HepG2 (cell line): ENCODE measurements around the gene STX4. TPM values are rescaled to one million over a fixed set of nuclear protein-coding genes. Genes with fewer than 3 reads are reported as not detected.

Source experiments
- BORCS8-MEF2B ChIP-seq: sonication (generic); formaldehyde crosslinking; IDR thresholded peaks from 2 replicates; pipeline ENCODE4 v1.8.0; 2022; ENCODE audit warnings: mild to moderate bottlenecking, missing genetic modification reagents
- FLYWCH1 ChIP-seq: sonication (generic); formaldehyde crosslinking; IDR thresholded peaks from 2 replicates; pipeline ENCODE4 v1.8.1; 2023; ENCODE audit warnings: mild to moderate bottlenecking, missing genetic modification reagents
- FOXC1 ChIP-seq: sonication (generic); formaldehyde crosslinking; IDR thresholded peaks from 2 replicates; pipeline ENCODE4 v1.8.0; 2022; ENCODE audit warnings: mild to moderate bottlenecking, missing genetic modification reagents, borderline replicate concordance
- HNF4A ChIP-seq: sonication (generic); formaldehyde crosslinking; IDR thresholded peaks from 2 replicates; pipeline ENCODE4 v1.4.0; 2020; ENCODE audit warnings: missing genetic modification reagents
- MTF1 ChIP-seq: sonication (generic); formaldehyde crosslinking; IDR thresholded peaks from 2 replicates; pipeline ENCODE4 v1.5.0; 2020; ENCODE audit warnings: missing genetic modification reagents
- NONO ChIP-seq, 2 experiments: fragments of 450-650 bp in 1 of 2; sonication (generic) in 1 of 2; formaldehyde crosslinking in 1 of 2; IDR thresholded peaks in 1 of 2; conservative IDR thresholded peaks in 1 of 2; 2 replicates each; pipeline versions ENCODE4 v1.6.1 to v1.8.0; 2017 to 2022; ENCODE audit warnings: mild to moderate bottlenecking in 1 of 2, missing genetic modification reagents in 1 of 2, moderate library complexity in 1 of 2
- NR0B2 ChIP-seq: sonication (generic); formaldehyde crosslinking; IDR thresholded peaks from 2 replicates; pipeline ENCODE4 v1.4.0; 2020; ENCODE audit warnings: mild to moderate bottlenecking, missing genetic modification reagents
- NR2F6 ChIP-seq, 2 experiments: IDR thresholded peaks; 2 replicates each; pipeline ENCODE4 v1.6.1; 2016; ENCODE audit warnings: antibody characterized with exemption in 1 of 2, mild to moderate bottlenecking in 1 of 2
- PAWR ChIP-seq: sonication (generic); formaldehyde crosslinking; IDR thresholded peaks from 2 replicates; pipeline ENCODE4 v1.4.0; 2020; ENCODE audit warnings: missing genetic modification reagents, mild to moderate bottlenecking, borderline replicate concordance
- RARG ChIP-seq: sonication (generic); formaldehyde crosslinking; IDR thresholded peaks from 2 replicates; pipeline ENCODE4 v1.4.0; 2020; ENCODE audit warnings: low read depth, mild to moderate bottlenecking, missing genetic modification reagents
- RBAK ChIP-seq: sonication (generic); formaldehyde crosslinking; IDR thresholded peaks from 2 replicates; pipeline ENCODE4 v1.5.1; 2020; ENCODE audit warnings: mild to moderate bottlenecking, missing genetic modification reagents
- SIX4 ChIP-seq: sonication (generic); formaldehyde crosslinking; IDR thresholded peaks from 2 replicates; pipeline ENCODE4 v1.4.0; 2020; ENCODE audit warnings: missing genetic modification reagents
- SOX5 ChIP-seq: IDR thresholded peaks from 2 replicates; pipeline ENCODE4 v1.6.1; 2016; ENCODE audit warnings: borderline replicate concordance
- SRY ChIP-seq: sonication (generic); formaldehyde crosslinking; IDR thresholded peaks from 2 replicates; pipeline ENCODE4 v1.8.0; 2022; ENCODE audit warnings: mild to moderate bottlenecking, missing genetic modification reagents
- ZFP41 ChIP-seq: sonication (generic); formaldehyde crosslinking; IDR thresholded peaks from 2 replicates; pipeline ENCODE4 v1.4.0; 2020; ENCODE audit warnings: mild to moderate bottlenecking, missing genetic modification reagents, borderline replicate concordance
- ZFP90 ChIP-seq: sonication (generic); formaldehyde crosslinking; IDR thresholded peaks from 2 replicates; pipeline ENCODE4 v1.8.0; 2022; ENCODE audit warnings: missing genetic modification reagents, mild to moderate bottlenecking, inconsistent platforms, borderline replicate concordance
- ZNF136 ChIP-seq: sonication (generic); formaldehyde crosslinking; IDR thresholded peaks from 2 replicates; pipeline ENCODE4 v1.8.1; 2022; ENCODE audit warnings: low read depth, mild to moderate bottlenecking, moderate library complexity, missing genetic modification reagents
- ZNF441 ChIP-seq: sonication (generic); formaldehyde crosslinking; IDR thresholded peaks from 2 replicates; pipeline ENCODE4 v1.7.0; 2021; ENCODE audit warnings: missing genetic modification reagents, borderline replicate concordance
- ZNF501 ChIP-seq: sonication (generic); formaldehyde crosslinking; IDR thresholded peaks from 2 replicates; pipeline ENCODE4 v1.5.1; 2020; ENCODE audit warnings: mild to moderate bottlenecking, moderate library complexity, missing genetic modification reagents
- ZNF556 ChIP-seq: sonication (generic); formaldehyde crosslinking; IDR thresholded peaks from 2 replicates; pipeline ENCODE4 v1.4.0; 2020; ENCODE audit warnings: mild to moderate bottlenecking, missing genetic modification reagents, borderline replicate concordance
- ZNF747 ChIP-seq: sonication (generic); formaldehyde crosslinking; IDR thresholded peaks from 2 replicates; pipeline ENCODE4 v1.8.1; 2023; ENCODE audit warnings: missing genetic modification reagents, mild to moderate bottlenecking, borderline replicate concordance
- ZSCAN12 ChIP-seq: sonication (generic); formaldehyde crosslinking; IDR thresholded peaks from 2 replicates; pipeline ENCODE4 v1.9.0; 2021; ENCODE audit warnings: mild to moderate bottlenecking, missing genetic modification reagents
- polyA plus RNA-seq, 8 experiments: library from polyadenylated mRNA; depleted of rRNA in 3 of 8; stranded (reverse) in 7 of 8; unstranded in 1 of 8; fragments of >200 nt; fragmentation: Illumina TruSeq in 4 of 8; extraction: Trizol in 4 of 8; gene quantifications; 2 replicates each; pipeline versions ENCODE4 v1.2.1 to v1.2.3, GENCODE V29; 2011 to 2016; ENCODE audit warnings: low read depth in 4 of 8, missing spikeins in 1 of 8, mixed read lengths in 1 of 8; ENCODE audit not compliant: insufficient read depth in 1 of 8
- total RNA-seq, 5 experiments: library from RNA; depleted of rRNA; stranded (reverse); fragments of >200 nt; fragmentation: Illumina TruSeq; extraction: Trizol; gene quantifications; 2 replicates each; pipeline ENCODE4 v1.2.3, GENCODE V29; 2016; ENCODE audit warnings: low read depth in 1 of 5
- TF ChIP-seq, protein P1 (sequence below): sonication (generic); formaldehyde crosslinking; IDR thresholded peaks from 2 replicates; pipeline ENCODE4 v1.4.0; 2020; ENCODE audit warnings: missing genetic modification reagents, borderline replicate concordance
- TF ChIP-seq, protein P2 (sequence below): sonication (generic); formaldehyde crosslinking; IDR thresholded peaks from 2 replicates; pipeline ENCODE4 v1.4.0; 2020; ENCODE audit warnings: low read depth, missing genetic modification reagents

Gene STX4
- total and polyA plus RNA-seq, 2 of the 13 experiments (the other 11 are each of a cell fraction or from before 2014, with no cell fraction given) = 29.2 to 34.6 TPM

DNA sequence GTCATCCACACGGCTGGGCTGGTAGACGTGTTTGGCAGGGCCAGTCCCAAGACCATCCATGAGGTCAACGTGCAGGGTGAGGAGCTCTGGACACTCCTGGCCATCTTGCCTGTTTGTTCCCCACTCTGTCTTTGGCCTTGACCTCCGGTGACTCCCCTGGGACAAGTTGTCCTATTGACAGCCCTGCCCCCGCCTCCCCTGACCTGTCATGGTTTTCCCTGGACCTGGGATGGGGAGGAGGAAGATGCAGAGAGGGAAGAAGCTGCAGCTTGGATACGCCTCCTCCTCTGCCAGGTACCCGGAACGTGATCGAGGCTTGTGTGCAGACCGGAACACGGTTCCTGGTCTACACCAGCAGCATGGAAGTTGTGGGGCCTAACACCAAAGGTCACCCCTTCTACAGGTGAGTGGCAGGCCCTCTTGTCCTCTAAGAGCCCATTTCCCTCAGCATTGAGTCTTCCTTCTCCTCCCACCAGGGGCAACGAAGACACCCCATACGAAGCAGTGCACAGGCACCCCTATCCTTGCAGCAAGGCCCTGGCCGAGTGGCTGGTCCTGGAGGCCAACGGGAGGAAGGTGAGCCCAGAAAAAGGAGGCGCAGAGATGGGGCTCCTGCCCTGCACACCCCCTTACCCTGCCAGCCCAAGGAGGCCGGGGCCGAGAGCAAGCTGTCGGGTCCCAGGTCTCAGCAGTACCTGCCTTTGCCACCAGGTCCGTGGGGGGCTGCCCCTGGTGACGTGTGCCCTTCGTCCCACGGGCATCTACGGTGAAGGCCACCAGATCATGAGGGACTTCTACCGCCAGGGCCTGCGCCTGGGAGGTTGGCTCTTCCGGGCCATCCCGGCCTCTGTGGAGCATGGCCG is 47.0 kb upstream of the STX4 start (continued):
- TF ChIP-seq, protein P1, sequence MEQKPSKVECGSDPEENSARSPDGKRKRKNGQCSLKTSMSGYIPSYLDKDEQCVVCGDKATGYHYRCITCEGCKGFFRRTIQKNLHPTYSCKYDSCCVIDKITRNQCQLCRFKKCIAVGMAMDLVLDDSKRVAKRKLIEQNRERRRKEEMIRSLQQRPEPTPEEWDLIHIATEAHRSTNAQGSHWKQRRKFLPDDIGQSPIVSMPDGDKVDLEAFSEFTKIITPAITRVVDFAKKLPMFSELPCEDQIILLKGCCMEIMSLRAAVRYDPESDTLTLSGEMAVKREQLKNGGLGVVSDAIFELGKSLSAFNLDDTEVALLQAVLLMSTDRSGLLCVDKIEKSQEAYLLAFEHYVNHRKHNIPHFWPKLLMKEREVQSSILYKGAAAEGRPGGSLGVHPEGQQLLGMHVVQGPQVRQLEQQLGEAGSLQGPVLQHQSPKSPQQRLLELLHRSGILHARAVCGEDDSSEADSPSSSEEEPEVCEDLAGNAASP (CRISPR knock-in tag) = peak; percentile 90; the same call in 1 of the 2 replicates
- TF ChIP-seq SIX4 (no peak), RARG (0 out of 2 replicates have a peak, but pooled peaks have one; percentile 12), ZNF136 (CRISPR knock-in tag) (no peak), ZNF747 (CRISPR knock-in tag) (no peak), PAWR (CRISPR knock-in tag) (no peak), ZNF441 (CRISPR knock-in tag) (no peak), ZFP90 (CRISPR knock-in tag) (no peak; the same call in 1 of the 2 replicates), ZFP41 (CRISPR knock-in tag) (no peak), MTF1 (CRISPR knock-in tag) (no peak), ZSCAN12 (CRISPR knock-in tag) (no peak), NR2F6 (IDR thresholded peaks at IDR 0.05) (peak; percentile 87), NR2F6 (CRISPR knock-in tag; IDR thresholded peaks at IDR 0.05) (peak; percentile 84), FOXC1 (0 out of 2 replicates have a peak, but pooled peaks have one; percentile 20), NR0B2 (CRISPR knock-in tag) (no peak), SRY (CRISPR knock-in tag) (no peak), FLYWCH1 (CRISPR knock-in tag) (no peak), NONO (IDR thresholded peaks at IDR 0.05) (no peak), NONO (CRISPR knock-in tag; conservative IDR thresholded peaks at IDR 0.05) (no peak), ZNF556 (CRISPR knock-in tag) (no peak), HNF4A (CRISPR knock-in tag) (peak; percentile 37; the same call in 1 of the 2 replicates), BORCS8-MEF2B (CRISPR knock-in tag) (0 out of 2 replicates have a peak, but pooled peaks have one; percentile 1), RBAK (no peak), SOX5 (no peak), ZNF501 (CRISPR knock-in tag) (no peak)
- TF ChIP-seq, protein P2, sequence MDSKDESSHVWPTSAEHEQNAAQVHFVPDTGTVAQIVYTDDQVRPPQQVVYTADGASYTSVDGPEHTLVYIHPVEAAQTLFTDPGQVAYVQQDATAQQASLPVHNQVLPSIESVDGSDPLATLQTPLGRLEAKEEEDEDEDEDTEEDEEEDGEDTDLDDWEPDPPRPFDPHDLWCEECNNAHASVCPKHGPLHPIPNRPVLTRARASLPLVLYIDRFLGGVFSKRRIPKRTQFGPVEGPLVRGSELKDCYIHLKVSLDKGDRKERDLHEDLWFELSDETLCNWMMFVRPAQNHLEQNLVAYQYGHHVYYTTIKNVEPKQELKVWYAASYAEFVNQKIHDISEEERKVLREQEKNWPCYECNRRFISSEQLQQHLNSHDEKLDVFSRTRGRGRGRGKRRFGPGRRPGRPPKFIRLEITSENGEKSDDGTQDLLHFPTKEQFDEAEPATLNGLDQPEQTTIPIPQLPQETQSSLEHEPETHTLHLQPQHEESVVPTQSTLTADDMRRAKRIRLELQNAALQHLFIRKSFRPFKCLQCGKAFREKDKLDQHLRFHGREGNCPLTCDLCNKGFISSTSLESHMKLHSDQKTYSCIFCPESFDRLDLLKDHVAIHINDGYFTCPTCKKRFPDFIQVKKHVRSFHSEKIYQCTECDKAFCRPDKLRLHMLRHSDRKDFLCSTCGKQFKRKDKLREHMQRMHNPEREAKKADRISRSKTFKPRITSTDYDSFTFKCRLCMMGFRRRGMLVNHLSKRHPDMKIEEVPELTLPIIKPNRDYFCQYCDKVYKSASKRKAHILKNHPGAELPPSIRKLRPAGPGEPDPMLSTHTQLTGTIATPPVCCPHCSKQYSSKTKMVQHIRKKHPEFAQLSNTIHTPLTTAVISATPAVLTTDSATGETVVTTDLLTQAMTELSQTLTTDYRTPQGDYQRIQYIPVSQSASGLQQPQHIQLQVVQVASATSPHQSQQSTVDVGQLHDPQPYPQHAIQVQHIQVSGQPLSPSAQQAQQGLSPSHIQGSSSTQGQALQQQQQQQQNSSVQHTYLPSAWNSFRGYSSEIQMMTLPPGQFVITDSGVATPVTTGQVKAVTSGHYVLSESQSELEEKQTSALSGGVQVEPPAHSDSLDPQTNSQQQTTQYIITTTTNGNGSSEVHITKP = no peak
